EL (cell line): ENCODE data around the gene BACH2.
A peak's percentile ranks its signal among the peaks of the same experiment; 100 is the strongest.

Experiments
- DNase-seq: peaks from one replicate; pipeline ENCODE4 v3.0.0-alpha.2; 2016

Gene BACH2

GRCh38 chr6:90015883-90016282 lies 280.8 kb downstream of the BACH2 start:
- DNase-seq, result no peak

- peak; percentile 31 for DNase-seq
These were observed 287.6 kb downstream of the BACH2 start for GRCh38 chr6:90008908-90009501.

- DNase-seq, result no peak
These were observed 288.3 kb downstream of the BACH2 start for GRCh38 chr6:90008189-90008907.

DNA sequence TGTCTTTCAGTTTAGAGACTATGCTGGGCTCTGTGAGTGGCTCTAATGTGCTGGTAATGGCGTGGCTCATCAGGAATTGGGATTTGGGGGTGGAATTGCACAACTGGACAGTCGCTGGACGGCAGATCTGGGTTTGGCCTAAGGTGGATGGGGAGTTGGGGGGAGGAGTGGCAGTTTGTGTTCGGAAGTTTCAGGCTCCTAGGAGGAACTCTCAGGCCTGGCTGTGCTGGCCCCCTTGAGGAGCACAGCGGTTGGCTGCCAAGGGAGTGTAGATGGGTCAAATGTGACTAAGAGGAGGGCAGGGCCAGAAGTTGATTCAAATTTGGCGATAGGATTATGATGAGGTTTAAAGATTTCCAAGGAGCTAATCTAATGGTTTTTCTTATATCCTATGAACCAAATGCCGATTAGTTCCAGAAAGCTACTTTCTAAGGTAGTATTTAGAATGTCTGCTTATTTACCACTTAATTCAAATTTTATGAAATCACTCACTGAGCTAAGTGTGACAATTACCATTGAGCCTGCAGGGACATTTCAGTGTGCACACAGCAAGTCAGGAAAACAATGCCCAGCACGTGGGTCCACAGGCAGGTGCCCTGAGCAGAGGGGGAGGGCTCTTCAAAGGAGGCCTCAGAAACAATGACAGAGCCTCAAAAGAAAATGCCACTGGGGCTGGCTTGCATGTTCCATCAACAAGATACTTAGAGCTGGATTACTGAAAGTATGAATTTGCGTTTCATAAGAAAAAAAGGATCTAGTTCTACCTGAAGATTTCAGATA lies 291.4 kb downstream of the BACH2 start:
- DNase-seq, result no peak

DNA sequence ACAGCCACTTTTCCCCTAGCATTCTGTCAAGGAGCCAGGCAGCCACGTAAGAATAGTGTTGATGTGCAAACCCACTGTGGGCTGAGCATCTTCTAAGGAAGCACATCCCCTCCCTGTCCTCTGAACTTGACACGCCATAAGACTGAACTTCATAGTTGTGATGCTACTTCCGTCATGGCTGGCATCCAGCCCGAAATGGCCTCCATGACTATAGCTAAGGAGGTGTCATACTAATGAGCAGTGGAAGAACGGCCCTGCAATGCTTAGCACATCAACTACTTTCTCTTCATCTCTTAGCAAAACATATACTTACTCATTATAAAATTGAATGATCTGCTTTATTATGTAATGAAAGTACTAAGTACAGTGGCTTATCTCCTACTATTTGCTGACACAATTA lies 292.1 kb downstream of the BACH2 start:
- no peak for DNase-seq

- no peak for DNase-seq
These were observed 292.7 kb downstream of the BACH2 start for GRCh38 chr6:90003941-90004340.

GRCh38 chr6:90003069-90003795 lies 293.4 kb downstream of the BACH2 start:
- no peak for DNase-seq

DNA sequence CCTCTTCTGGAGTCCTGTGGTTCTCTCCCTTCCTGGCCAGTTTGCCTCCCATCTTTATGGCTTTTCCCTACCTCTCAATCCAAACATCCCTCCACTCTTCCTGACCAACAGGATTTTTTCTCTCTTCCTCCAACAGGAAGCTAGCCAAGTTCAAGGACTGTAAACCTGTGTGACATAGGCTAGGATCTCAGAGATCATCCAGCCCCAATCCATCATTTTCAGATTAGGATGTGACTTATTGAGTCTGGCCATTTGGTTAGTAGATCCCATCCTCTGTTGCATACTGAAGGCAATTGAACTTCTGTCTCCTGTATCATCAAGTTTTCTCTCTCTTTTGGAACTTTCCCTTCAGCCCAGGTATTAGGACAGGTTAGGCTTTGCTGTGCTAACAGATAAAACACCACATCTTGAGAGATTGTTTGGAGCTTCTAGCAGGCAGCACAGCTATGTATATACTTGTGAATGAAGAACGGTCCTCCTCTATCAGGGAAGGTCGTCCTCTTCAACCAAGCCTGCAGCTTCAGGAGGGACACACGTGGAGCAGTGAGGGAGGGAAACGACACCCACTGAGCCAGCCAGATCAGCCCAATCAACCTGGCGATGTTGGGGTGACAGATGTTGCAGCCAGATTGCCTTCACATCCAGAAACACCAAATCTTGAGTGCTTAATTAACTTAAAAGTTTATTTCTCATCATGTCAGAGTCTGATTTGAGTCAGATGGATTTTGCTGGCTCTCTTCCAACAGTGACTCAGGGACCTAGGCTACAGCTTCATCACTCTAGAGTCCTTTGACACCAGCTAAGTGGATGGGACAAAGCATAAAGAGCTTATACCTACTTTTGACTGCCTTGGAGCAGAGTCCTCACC lies 295.5 kb downstream of the BACH2 start:
- peak; percentile 22 for DNase-seq

DNA sequence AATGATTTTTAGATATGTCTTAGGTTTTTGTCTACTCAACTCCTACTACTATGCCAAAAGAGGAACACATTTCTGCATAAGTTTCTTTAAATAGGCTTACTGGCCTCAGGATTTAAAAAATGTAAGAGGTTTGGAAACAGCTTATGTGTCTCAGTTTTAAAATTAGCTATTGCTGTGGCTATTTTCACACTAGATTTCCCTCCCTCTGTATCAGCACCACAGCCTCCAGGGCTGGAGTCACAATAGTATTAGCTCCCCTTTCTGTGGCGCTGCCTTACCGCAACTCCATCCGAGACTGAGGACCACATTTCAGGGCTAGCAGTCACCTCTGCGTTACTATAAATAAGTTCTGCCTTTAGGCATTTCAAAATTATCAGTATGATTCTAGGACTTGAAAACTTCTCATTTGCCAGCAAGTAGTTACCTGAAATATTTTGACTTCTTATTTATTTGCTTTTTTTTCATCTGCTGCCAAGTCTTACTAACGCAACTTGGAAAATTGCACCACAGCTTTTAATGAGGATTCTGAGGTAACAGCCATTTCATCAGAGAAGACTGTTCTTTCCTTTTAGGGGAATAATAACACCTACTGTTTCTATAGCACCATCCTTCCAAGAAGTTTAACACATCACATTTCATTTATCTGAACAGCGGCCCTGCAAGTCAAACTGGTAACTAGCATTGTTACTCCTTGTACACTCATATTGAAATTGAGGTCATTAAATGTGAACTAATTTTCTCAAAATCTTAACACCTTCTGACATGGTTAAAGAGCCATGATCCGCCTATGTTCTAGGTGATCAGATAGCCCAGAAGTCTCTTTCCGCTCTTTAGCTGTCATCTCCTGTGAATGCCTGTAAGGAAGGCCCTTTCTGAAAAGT lies 296.5 kb downstream of the BACH2 start:
- DNase-seq, result no peak

GRCh38 chr6:89999154-89999553 lies 297.5 kb downstream of the BACH2 start:
- peak; percentile 10 for DNase-seq

GRCh38 chr6:89997456-89998445 lies 298.9 kb downstream of the BACH2 start:
- no peak for DNase-seq

GRCh38 chr6:89993411-89993810 lies 303.2 kb downstream of the BACH2 start:
- DNase-seq, result no peak

DNA sequence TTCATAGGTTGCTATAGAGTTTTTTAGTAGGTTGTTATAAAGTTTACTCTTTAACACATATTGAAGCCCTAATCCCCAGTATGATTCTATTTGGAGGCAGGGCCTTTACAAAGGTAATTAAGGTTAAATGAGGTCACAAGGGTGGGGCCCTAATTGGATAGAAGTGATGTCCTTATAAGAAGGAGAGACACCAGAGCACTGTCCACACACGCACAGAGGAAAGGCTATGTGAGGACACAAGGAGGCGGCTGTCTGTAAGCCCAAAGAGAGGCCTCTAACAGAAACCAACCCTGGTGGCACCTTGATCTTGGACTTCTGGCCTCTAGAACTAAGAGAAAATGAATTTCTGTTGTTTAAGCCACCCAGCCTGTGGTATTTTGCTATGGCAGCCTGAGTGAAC lies 303.8 kb downstream of the BACH2 start:
- no peak for DNase-seq

DNA sequence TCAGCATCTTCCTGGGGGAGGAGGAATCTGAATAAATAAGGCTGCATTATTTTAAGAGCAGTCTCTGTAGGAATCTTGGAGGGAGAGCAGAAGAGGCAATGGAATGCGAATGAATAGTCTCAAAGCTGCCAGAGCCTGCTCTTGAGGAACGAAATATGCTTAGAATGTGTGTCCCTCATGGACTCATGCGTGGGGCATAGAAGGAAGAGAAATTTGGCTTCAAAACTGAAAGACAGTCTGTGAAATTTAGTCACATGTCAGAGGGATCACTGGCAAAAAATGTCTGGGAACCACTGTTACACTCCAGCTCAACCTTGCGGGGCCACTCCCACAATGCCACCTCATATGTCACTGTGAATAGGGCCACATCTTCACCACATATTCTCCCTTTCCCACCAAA lies 306.9 kb downstream of the BACH2 start:
- DNase-seq, result peak; percentile 62

- no peak for DNase-seq
These were observed 308.8 kb downstream of the BACH2 start for GRCh38 chr6:89987830-89988229.

DNA sequence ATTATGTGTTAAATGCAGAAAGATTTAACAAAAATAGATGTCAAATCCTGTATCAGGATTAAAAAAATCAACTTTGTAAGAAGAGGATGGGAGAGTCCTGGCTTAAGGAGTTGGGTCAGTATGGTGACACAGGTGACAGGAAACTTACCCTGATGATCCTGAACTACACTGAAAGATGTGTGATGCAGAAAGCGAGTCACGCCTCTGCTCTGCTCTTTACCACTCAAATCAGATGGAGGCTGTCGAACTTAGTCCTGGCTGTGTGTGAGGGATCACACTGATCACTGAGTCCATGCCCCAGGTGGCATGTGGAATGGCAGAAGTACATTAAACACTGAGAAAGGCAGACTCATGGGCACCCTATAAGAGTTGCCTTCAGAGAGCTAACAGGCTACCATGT lies 309.5 kb downstream of the BACH2 start:
- DNase-seq, result no peak

GRCh38 chr6:89986650-89987074 lies 310.0 kb downstream of the BACH2 start:
- DNase-seq, result peak; percentile 38

DNA sequence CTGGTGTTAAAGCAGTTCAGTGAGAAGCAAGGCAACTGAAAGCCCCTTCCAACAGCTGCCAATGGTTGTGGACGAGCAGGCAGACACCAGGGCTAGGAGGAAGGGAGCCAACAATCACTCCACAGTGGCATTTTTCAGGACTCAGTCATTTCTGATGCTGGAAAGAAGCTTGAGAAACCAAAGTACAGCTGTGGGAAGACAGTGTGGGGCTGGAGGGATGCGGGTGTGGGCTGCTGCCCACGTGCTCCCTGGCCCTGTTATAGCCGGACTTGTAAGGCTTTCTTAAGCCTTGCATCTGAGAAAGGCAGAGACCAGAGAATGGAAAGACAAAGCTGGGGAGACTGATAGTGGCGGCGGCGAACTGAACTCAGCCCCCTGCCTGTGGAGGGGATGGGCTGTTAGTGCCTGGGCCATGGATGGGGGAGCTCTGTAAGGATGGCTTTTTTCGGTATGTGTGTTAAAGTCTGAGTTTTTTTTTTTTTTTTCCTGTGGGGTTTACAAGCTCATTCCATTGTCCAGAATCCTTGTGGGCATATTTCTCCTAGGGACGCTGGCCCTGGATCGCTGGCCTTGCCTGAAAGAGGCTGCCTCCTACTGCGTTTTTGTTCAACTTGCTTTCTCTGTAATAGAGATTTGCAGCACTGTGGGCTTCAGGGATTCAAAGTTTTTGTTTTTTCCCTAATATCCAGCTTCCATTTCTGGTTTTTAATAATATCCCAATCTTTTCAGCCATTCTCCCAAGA lies 310.7 kb downstream of the BACH2 start:
- peak; percentile 75 for DNase-seq
